Suprapubic skin (tissue), 4 donors: ENCODE results near the gene CLDN2. TPM values are rescaled to one million over a fixed set of nuclear protein-coding genes. Genes with fewer than 3 reads are reported as not detected.

Experiments used
- DNase-seq, 2 donors: peaks; one replicate each; pipeline ENCODE4 v3.0.0-alpha.2; 2019; ENCODE audit warnings: low spot score in 2 of 2
- H3K27ac ChIP-seq: fragments of 200-600 bp; sonication (generic); one replicate; pipeline ENCODE4 v1.5.1; 2019
- H3K27me3 ChIP-seq: fragments of 200-600 bp; sonication (generic); one replicate; pipeline ENCODE4 v1.5.1; 2019
- H3K36me3 ChIP-seq: fragments of 200-600 bp; sonication (generic); one replicate; pipeline ENCODE4 v1.5.1; 2019
- H3K4me1 ChIP-seq: fragments of 200-600 bp; sonication (generic); one replicate; pipeline ENCODE4 v1.5.1; 2019
- H3K4me3 ChIP-seq: fragments of 200-600 bp; sonication (generic); one replicate; pipeline ENCODE4 v1.5.1; 2019; ENCODE audit warnings: mild to moderate bottlenecking
- H3K9me3 ChIP-seq: fragments of 200-600 bp; sonication (generic); one replicate; pipeline ENCODE4 v1.5.1; 2019
- EP300 ChIP-seq: sonication (generic); formaldehyde crosslinking; IDR thresholded peaks from one replicate; pipeline ENCODE4 v1.6.1; 2017; ENCODE audit warnings: antibody characterized with exemption
- POLR2A ChIP-seq, 2 donors: fragments of 450-650 bp; IDR thresholded peaks; one replicate each; pipeline ENCODE4 v1.6.1; 2017; ENCODE audit warnings: antibody characterized with exemption in 2 of 2, mild to moderate bottlenecking in 2 of 2, moderate library complexity in 2 of 2
- POLR2AphosphoS5 ChIP-seq, 3 donors: sonication (generic); formaldehyde crosslinking; IDR thresholded peaks; one replicate each; pipeline ENCODE4 v1.6.1; 2017; ENCODE audit warnings: antibody characterized with exemption in 3 of 3
- WGBS: methylation state at CpG from one replicate; pipeline ENCODE4 v1.1.5; 2018; 5-methylcytosine and 5-hydroxymethylcytosine counted together
- total RNA-seq, 4 donors: library from RNA; depleted of rRNA; stranded (reverse); fragments of >200 nt; gene quantifications; one replicate each; pipeline ENCODE4 v1.1.0, GENCODE V29; 2016
- TF ChIP-seq, protein P1 (sequence below), 2 donors: fragments of 200-600 bp in 1 of 2; fragments of 450-650 bp in 1 of 2; sonication (generic) in 1 of 2; IDR thresholded peaks; one replicate each; pipeline ENCODE4 v1.5.1; 2016 to 2019; ENCODE audit warnings: antibody characterized with exemption in 2 of 2, mild to moderate bottlenecking in 1 of 2, moderate library complexity in 1 of 2

Gene CLDN2
- total RNA-seq, 4 donors from 2014 or later = 0.17 to 0.53 (median 0.23) TPM; not detected in 1

DNA sequence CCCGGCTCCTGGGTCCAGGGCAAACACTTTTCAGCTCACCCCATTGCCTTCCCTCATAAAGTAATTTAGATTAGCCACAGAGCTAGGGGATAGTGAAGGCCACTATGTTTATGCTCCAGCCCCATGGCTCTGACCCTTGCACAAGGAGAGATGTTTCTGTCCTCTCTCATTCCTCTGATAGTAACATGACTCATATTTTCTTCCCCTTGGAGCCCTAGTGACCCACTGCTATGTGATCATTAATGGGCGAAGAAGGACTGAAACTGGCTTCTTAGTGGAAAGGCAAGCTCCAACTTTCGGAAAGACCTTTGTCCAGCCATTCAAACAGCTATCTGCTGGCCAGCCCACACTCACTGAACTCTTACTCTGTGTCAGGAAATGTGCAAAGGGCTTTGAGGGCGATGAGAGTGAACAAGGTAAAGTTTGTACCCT is 12.3 kb downstream of the CLDN2 start:
- Histone ChIP-seq H3K36me3 (no peaks in the 10 kb centered on the region), H3K27me3 (no peaks in the 10 kb centered on the region), H3K4me1 (no peaks in the 10 kb centered on the region), H3K9me3 (no peaks in the 10 kb centered on the region), H3K27ac (no peak overlapping the region), H3K4me3 (no peak overlapping the region)
- WGBS = 55% methylated on average over 4 of the region's 4 CpGs
- TF ChIP-seq, protein P1, sequence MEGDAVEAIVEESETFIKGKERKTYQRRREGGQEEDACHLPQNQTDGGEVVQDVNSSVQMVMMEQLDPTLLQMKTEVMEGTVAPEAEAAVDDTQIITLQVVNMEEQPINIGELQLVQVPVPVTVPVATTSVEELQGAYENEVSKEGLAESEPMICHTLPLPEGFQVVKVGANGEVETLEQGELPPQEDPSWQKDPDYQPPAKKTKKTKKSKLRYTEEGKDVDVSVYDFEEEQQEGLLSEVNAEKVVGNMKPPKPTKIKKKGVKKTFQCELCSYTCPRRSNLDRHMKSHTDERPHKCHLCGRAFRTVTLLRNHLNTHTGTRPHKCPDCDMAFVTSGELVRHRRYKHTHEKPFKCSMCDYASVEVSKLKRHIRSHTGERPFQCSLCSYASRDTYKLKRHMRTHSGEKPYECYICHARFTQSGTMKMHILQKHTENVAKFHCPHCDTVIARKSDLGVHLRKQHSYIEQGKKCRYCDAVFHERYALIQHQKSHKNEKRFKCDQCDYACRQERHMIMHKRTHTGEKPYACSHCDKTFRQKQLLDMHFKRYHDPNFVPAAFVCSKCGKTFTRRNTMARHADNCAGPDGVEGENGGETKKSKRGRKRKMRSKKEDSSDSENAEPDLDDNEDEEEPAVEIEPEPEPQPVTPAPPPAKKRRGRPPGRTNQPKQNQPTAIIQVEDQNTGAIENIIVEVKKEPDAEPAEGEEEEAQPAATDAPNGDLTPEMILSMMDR (IDR thresholded peaks at IDR 0.05) = no peak
- TF ChIP-seq POLR2A (IDR thresholded peaks at IDR 0.05) (no peak), POLR2AphosphoS5 (IDR thresholded peaks at IDR 0.05) (no peak)
- no peak for DNase-seq

DNA sequence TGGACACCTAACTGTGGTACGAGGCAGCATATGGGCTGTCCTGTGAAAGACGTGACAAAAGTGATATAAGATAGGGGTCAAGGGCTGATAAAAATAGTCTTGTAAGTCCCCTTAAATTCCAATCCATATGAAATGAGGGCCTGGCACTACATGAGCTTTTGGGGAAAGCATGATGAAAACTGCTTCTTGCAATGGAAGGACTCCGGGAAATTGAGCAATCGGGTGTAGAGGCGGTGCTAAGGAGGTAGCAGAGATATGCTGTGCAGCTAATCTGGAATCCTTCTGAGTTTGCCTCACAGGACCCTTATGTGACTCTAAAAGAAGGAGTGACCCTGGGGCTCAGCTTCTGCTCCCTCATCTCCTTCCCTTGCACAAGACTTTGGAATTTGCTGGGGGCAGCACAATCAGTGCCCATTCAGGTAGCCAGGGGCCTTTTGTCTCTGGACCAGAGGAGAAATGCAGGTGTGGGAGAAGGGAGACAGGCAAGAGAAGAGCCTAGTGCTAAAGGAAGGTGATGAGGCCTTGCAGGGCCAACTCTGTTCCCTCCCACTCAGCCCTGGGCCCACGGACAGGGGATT is 12.8 kb downstream of the CLDN2 start:
- Histone ChIP-seq H3K27ac (no peak overlapping the region), H3K4me1 (no peaks in the 10 kb centered on the region), H3K36me3 (no peaks in the 10 kb centered on the region), H3K9me3 (no peaks in the 10 kb centered on the region), H3K4me3 (no peak overlapping the region), H3K27me3 (no peaks in the 10 kb centered on the region)
- WGBS = 81% methylated on average over 6 of the region's 6 CpGs
- TF ChIP-seq POLR2A (IDR thresholded peaks at IDR 0.05) = no peak
- no peak for TF ChIP-seq EP300
- TF ChIP-seq, protein P1 (IDR thresholded peaks at IDR 0.05) = no peak
- TF ChIP-seq POLR2AphosphoS5 (IDR thresholded peaks at IDR 0.05) = no peak
- DNase-seq = no peak

DNA sequence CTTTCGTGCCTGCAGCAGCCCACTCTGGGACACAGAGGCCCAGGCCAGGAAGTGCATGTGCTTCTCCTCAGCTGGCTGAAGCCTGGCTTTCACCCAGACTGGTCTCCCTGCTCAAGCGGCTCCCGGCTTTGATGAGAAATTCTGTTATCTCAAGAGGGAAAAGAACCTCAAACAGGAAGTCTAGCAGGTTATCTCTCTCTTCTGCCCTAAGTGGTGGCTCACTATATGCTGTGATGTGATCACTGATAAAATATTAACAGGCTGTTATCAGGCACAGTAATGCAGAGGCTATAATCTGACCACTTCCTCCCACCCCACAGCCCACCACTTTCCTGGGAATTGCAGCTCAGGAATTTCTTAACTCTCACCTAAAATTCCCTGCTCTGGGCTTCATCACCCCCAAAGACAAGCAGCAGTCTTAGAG is 13.3 kb downstream of the CLDN2 start:
- no peak for DNase-seq
- H3K36me3 ChIP-seq = no peaks in the 10 kb centered on the region
- H3K4me3 ChIP-seq = no peak overlapping the region
- WGBS = 63% methylated on average over 1 of the region's 3 CpGs
- no peaks in the 10 kb centered on the region for H3K4me1 ChIP-seq
- H3K27ac ChIP-seq = no peak overlapping the region
- no peaks in the 10 kb centered on the region for H3K27me3 ChIP-seq
- TF ChIP-seq EP300 = no peak
- TF ChIP-seq, protein P1 (IDR thresholded peaks at IDR 0.05) = no peak
- TF ChIP-seq POLR2AphosphoS5 (IDR thresholded peaks at IDR 0.05) = no peak
- no peak for TF ChIP-seq POLR2A (IDR thresholded peaks at IDR 0.05)
- H3K9me3 ChIP-seq = no peaks in the 10 kb centered on the region

DNA sequence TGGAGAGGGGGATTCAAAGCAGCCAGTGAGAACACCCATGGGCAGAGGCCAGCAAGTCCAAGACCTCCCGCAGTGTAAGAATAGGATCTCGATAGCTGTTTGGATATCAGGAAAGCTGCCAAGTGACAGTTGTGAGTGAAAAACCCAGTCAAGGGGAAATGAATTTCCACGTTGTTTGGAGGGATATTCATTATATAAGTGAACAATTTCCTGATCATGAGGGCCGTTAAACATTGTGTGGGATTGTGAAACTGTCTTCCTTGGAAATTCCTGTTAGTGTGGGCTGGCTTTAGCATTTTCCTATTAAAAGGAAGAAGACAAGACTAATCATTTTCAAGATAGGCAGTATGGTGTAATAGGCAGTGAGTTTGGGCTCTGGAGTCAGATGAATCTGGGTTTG is 15.0 kb downstream of the CLDN2 start:
- TF ChIP-seq POLR2A (IDR thresholded peaks at IDR 0.05) = no peak
- TF ChIP-seq EP300 = no peak
- TF ChIP-seq POLR2AphosphoS5 (IDR thresholded peaks at IDR 0.05) = no peak
- TF ChIP-seq, protein P1 (IDR thresholded peaks at IDR 0.05) = no peak
- WGBS = 58% methylated on average over 4 of the region's 4 CpGs
- no peaks in the 10 kb centered on the region for H3K27me3 ChIP-seq
- no peaks in the 10 kb centered on the region for H3K9me3 ChIP-seq
- H3K4me1 ChIP-seq = no peaks in the 10 kb centered on the region
- no peaks in the 10 kb centered on the region for H3K36me3 ChIP-seq
- no peak overlapping the region for H3K4me3 ChIP-seq
- H3K27ac ChIP-seq = no peak overlapping the region
- no peak for DNase-seq

DNA sequence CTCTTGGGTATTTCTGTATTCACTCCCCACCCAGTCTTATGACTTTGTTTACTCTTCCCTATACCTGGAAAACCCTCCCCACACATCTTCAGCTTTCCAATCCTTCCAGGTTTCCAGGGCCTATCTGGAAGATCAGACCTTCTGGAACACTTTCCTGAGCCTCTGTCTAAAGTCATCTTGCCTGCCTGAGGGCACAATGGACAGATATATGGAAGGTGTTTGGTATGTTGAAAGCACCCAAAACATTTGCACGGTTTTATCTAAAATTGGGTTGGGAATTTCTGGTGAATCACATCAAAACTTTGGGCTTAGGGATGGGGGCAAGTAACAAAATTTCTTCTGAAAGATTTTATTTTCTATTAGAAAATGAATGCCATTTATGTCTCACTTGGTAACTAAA is 16.0 kb downstream of the CLDN2 start:
- DNase-seq = no peak
- no peak for TF ChIP-seq POLR2A (IDR thresholded peaks at IDR 0.05)
- TF ChIP-seq, protein P1 (IDR thresholded peaks at IDR 0.05) = no peak
- no peak for TF ChIP-seq POLR2AphosphoS5 (IDR thresholded peaks at IDR 0.05)
- no peak for TF ChIP-seq EP300
- Histone ChIP-seq H3K27me3 (no peaks in the 10 kb centered on the region), H3K4me1 (no peaks in the 10 kb centered on the region), H3K36me3 (peaks cover under 1% of the 10 kb centered on the region), H3K4me3 (no peak overlapping the region), H3K9me3 (no peaks in the 10 kb centered on the region), H3K27ac (no peak overlapping the region)
- WGBS = 32% methylated on average over 1 of the region's 1 CpG
